OCI-LY3 (cell line): Measurements from ENCODE around the gene MAGI1.

Experiments used
- EZH2phosphoT487 ChIP-seq: fragments of 200-600 bp; shearing (Covaris generic); IDR thresholded peaks from 2 replicates; pipeline ENCODE4 v1.6.1; 2018; ENCODE audit warnings: antibody characterized with exemption, mixed run types, low read depth
- TF ChIP-seq, protein P1 (sequence below): fragments of 200-600, 300-600 bp; sonication (generic); IDR thresholded peaks from 2 replicates; pipeline ENCODE4 v1.5.1; 2014; ENCODE audit warnings: antibody characterized with exemption, low read length, low read depth

DNA sequence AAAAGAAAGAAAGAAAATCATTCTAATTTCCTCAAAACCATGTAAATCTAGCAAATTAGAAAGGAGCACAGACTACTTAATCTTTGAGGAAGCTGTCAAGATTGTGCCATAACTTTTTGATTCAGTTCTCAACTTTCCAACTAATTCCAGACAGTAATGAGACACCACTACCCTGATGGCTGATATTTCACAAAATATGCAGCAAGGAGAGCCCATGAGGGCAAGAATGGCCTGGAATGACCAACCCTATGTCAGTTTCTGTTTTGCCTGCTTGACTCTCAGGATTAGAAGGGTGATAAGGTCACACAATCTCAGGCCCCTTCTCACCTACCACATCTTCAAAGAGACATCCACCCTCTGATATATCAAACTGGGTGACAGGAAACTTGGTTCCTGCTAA lies 134.7 kb downstream of the MAGI1 start:
- TF ChIP-seq, protein P1, sequence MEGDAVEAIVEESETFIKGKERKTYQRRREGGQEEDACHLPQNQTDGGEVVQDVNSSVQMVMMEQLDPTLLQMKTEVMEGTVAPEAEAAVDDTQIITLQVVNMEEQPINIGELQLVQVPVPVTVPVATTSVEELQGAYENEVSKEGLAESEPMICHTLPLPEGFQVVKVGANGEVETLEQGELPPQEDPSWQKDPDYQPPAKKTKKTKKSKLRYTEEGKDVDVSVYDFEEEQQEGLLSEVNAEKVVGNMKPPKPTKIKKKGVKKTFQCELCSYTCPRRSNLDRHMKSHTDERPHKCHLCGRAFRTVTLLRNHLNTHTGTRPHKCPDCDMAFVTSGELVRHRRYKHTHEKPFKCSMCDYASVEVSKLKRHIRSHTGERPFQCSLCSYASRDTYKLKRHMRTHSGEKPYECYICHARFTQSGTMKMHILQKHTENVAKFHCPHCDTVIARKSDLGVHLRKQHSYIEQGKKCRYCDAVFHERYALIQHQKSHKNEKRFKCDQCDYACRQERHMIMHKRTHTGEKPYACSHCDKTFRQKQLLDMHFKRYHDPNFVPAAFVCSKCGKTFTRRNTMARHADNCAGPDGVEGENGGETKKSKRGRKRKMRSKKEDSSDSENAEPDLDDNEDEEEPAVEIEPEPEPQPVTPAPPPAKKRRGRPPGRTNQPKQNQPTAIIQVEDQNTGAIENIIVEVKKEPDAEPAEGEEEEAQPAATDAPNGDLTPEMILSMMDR = no peak
- no peak for TF ChIP-seq EZH2phosphoT487
